NCI-H226 (cell line): Measurements from ENCODE around the gene GSG1.

Experiments
- DNase-seq: peaks from one replicate; pipeline ENCODE4 v3.0.0-alpha.2; 2015

Gene GSG1

DNA sequence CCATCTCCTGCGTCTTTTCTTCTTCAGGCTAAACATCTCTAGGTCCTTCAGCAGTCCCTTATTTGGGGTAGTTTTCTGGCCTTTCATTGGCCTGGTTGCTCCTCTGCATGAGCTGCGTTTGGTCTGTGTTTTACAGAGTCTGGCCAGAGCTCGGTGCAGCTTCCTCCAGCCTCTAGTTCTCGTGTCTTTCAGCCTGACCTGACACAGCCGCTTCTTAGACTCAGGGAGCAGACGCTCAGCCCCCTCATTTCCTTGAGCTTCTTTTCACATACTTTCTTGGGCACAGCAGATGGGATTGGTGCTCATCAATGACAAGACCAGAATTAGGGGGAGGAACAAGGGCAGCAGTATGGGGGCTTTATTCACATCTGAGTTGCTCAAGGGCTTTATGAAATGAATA, 13.6 kb upstream of the GSG1 start:
- no peak for DNase-seq

DNA sequence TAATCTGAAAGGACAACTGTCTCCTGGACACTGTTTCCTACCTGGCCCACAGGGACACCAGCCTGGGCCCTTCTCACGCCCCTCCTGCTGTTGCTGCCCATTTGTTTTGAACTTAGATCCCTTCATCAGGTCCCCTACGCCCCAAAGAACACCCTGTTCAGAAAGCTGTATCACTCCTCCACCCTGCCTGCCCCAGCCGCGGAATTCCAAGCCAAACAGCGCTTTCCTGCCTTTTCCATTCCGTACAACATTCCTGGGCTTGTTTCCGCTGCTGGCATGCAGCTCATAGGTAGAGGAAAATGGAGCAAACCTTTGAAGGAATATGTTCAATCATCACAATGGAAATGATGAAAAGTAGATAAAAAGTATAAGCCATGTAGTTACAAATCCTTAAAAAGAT, 12.8 kb upstream of the GSG1 start:
- DNase-seq, result no peak

DNA sequence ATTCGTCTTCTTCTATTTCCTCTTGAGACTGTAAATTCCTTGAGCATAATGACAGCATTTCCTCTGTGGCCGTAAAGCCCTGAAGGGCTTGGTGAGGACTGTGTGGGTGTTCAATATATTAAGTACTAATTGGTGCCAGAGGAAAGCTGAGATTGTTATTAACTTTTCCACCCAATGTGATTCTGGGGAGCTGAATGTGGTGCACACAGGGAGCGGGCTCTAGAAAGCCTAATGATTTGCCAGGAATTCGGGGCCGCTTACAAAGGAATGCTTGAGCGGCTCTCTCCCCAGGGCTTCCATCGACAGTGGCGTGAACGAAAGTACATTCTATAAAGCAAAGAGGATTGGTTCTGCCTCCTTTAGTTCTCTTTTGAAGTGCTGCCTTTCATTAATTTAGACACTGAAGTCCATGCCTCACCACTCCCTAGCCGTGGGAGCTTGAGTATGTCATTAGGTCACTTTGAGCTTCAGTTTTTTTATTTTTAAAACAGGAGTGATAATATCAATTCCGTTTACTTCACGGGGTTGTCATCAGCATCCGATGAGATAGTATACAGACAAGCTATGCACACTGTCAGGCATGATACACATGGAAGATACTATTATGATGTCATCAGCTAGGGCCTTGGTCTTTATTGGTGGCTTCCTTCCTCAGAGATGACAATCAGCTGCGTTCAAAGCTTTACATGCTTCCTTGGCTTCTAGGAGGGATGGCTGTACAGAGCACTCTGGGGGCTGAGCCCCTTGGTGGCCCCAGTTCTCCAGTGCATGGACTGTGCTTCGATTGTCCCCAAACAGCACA, 11.0 kb upstream of the GSG1 start:
- no peak for DNase-seq

DNA sequence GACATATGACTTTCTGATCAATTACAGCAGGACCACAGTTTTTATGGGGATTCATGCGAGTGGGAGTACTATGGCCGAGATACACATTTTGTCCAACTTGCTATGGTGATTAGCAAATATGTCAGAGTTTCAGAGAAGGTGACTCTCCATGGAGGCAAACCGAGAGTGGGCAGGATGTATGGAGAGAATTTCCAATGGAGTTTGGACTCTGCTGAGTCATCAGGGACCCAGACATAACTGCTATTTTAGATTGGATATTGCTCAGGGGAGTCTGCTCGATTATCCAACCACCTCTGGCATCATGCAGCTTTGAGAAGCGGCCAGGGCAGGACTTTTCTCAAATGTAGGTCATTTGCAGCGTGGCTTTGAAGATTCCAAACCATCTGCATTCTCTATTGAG, 9.5 kb upstream of the GSG1 start:
- no peak for DNase-seq

DNA sequence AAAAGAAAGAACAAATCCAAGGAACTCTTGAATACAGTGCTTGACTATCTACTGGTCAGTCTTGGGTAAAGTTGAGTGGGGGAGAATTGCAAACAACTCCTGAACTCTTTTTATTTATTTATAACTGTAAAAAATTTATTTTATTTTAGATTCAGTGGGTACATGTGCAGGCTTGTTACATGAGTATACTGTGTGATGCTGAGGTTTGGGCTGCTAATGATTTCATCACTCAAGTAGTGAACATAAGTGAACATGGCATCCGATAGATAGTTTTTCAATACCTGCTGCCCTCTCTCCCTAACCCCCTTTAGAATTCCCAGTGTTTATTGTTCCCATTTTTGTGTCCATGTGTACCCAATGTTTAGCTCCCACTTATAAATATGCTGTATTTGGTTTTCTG, 3.2 kb upstream of the GSG1 start:
- no peak for DNase-seq

DNA sequence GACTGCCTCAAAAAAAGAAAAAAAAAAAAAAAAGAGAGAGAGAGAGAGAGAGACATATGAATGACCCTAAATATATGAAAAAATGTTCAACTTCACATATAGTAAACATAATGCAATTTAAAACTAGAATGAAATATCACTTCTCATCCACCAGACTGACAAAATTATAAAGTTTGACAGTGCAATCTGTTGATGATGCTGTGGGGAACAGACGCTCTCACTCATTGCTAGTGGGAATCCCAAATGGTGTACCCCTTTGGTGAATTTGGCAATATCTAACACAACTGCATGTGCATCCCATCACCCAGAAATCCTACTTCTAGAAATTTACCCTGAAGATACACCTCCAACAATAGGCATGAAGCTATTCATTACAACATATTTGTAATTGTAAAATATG, 2.3 kb upstream of the GSG1 start:
- DNase-seq, result no peak

DNA sequence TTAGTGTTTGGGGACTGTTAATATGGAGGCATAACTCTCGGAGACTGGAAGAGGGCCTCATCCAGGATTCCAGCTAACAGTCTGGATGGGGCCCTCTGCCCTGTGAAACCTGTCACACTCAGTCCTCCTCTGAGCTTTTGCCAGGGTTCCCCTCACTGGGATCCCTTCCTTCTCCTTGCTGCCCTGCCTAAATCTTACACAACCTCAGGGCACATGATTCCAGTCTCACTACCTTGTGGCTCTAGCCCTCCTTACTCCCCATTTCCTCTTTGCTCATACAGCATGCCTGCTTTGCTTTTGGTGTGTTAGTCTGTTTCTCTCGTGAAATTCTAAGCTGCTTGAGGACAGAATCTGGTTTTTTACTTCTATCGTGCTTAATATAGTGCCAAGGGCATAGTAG, 942 bp upstream of the GSG1 start:
- no peak for DNase-seq

DNA sequence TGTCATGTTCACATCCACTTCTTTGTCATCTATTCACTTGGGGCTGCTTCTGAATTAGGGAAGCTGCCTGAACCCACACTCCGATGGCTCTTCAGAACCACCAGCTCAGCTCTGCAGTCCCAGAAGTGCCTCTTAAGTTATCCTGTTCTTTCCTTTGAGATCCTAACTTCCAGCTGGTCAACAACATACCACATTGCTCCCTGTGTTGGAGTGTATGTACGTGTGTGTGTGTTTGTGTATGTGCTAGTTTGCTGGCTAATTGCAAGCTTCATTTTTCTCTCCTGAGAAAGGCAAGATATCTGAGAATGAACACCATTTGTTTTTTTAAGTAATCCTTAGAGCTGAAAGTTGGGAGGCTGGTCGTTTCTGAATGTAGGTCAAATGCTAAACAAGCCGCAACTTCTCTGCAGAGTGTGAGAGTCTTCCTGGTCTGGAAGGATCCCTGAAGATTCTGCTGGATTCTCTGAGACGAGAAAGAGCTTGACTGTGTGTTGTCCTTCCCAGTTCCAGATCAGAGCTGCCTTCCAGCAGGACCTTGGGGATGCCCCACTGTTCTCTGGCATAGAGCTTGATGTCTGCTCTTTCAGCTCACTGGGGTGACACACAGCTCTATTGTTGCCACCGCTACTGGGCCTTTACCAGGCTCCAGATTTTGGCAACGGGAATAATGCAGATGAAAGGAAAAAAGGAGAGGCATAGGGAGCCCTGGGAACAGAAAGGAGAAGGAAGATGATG, 839 bp downstream of the GSG1 start:
- DNase-seq, result no peak

DNA sequence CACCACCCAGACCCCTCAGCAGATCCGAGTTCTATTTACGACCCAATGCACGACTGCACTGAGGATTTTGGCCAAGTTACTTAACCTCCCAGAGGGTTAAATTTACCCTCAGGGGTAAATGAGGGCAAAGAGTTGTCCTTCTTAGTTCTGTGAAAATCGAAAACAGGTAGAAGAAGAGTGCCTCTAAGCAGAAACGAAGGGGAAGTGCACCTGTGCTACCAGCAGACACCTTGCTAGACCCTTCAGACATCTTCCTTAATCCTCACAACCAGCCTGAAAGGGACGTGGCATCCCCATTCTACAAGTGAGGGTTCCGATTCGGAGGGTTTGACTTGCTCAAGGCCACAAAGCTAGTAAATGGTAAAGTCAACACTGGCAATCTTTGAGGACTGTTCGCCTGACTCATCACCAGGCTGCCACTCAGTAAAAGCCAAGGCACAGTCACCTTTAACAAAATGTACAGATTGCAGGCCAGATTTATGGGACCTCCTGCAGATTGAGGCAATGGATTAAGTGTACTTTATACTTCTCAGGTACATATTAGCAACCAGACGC, 1.6 kb downstream of the GSG1 start:
- DNase-seq, result no peak

DNA sequence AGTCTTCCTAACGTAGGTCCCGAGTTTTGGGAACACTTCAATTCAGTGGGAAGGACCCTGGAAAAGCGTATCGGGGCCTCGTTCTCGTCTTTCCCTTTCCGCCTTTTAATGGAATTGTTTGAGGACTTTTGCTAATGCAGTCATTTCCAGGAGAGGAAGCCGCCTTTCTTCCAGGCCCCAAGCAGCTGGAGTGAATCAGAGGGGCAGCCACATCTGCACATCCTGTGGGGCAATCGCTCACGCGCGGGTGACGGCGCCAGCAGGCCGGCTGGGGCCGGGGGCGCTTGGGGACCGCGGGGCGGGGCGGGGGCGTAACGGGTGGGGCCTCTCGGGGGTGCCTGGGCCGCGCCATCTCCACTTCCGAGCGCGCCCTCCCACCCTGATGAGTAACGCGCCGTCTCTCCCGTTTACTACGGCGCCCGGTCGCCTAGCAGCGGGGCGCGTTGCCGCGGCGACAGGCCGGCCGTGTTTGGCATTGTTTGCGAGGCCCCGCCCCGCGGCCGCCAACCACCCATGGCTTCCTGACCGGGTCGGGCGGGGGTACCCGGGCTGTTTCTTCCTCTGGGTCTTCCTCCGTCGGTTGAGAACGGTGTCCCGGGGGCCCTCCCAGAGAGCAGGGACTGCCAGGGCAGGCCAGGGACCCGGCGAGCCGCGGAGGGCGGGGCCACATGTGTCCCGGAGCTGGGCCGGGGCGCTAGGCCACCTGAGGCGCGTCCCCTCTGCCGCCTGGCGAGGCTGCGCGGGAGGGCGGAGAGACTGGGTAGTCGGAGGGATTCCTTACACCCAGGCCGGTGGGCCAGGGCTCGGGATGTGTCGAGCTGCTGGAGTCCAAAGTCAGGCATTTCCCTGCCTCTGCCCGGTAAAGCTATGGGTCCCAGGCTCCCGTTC, 2.3 kb downstream of the GSG1 start:
- DNase-seq, result peak; percentile 82

DNA sequence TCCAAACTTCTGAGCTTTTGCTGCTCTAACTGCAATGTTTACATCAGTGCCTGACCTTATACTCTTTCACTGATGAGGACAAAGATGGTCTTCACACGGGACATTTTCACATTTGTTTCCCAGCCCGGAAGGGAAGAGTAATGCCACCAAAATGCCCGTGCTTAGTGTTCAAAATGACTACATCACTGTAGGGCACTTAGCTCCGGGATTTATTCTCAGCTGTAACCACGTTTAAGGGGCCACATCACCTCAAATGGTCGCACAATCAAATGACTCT, 2.9 kb downstream of the GSG1 start:
- no peak for DNase-seq

DNA sequence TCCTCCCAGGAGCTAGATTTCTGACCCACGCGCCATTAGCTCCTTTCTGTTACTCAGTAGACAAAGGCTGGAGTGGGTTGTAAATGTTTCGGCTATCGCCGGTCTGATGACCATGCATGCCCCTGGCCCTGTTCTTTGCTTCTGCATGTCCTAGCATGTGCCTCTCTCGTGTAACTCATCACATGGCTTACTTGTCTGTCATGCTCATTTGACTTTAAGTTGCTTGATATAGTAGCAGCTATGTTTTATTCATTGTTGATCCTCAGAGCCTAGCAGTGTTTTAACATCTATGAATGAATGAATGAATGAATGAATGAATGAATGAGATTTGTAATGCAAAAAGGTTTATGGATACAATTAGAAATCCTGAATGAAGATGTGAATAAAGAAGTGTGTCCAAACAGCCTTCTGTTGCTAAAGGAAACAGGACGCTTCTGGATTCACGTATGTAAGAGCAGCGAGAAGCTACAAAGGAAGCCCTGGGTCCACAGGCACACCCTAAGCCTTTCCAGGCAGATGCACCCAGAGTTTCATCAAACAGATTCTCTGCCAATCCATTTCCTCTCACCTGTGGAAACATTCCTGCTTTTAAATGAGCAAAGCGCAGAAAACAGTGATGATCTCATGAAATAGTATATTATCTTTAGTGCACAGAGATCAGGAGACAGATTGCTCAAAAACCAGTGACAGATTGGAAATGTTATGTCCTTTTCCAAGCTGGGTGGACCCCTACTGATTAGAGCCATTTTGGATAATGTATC, 3.4 kb downstream of the GSG1 start:
- no peak for DNase-seq

DNA sequence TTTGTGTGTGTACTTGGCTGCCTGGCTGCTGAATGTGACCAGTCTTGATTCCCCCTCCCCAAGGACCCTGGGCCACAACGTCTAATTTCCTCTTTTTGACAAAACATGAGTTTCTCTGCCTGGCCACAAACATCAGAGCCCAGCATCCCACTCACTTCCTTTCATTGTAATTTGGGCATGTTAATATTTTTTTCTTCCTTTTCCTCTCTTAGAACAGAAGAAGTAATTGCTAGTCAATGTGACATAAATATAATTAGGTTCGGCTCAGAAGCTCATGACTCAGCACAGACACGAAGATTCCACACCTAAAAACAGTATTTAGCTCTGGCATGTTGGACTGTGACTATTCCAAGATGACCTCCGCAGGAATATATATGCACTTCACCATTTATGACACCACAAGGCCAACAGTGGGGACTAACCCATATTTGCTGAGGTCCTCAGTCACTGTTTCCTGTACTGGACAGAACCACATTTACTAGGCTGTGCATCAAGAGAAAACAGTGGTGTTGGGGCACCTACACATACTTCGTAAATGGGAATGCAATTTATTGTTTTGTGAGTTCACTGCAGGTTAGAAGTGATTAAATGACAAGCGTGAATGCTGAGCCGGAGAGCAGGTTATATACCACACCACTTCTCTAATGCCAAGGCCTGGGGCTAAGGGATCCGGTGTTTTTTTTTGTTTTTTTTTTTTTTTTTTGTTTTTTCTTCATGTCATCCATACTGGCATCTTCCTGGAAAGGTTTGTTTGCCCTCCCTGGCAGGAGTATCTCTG, 4.2 kb downstream of the GSG1 start:
- no peak for DNase-seq

DNA sequence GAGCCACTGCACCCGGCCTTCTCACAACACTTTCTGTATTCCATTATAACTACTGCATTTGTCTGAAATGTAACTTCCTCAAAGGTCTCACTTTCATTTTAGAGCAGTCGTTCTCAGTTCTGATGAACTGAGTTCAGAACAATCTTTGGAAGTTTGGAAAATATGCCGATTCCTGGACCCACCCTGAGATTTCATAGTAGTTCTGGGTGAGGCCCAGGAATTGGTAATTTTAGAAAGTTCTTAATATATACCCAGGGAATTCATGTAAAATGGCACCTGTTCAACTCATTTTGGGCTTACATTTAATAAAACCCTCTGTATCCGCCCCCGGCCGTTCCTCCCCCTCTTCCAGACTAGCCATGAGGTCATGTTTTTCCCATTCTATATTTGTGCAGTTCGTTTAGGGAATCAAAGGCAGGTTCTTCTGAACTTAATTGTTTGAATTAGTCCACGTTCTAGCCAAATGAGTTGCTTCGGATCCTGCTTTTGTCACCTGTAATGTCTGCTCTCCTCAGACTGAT, 5.9 kb downstream of the GSG1 start:
- no peak for DNase-seq

DNA sequence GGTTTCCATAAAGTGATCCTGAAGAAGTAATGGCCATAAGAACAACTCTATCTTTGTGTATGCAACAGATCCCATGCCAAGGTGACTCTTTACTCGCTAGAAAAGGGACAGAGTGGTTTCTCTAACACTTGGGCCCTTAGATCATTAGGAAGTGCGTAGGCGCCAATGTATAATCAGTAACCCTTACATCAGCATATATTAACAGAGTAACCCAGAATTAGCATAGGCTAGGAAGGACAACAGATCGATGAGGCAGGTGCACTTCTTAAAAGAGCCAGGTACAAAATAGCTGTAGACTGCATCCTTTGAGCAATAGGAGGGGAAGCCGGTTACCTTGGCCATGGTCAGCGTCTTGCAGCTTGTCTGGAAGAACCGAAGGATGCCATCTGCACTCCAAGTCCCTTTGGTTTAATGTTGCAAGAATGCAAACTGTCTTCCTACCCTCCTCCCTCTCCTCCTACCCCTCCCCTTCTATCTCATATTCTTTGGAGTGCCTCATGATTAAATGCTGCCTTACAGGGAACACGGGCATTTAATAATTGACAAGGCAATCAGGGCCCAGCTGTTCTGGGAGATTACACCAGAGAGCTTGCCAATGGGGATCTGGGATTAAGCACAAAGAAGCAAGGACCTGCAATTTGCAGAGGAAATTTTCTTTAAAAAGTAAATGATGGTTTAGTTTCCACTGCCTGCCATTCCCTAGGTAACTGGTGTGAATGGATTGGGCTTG, 8.0 kb downstream of the GSG1 start:
- no peak for DNase-seq

DNA sequence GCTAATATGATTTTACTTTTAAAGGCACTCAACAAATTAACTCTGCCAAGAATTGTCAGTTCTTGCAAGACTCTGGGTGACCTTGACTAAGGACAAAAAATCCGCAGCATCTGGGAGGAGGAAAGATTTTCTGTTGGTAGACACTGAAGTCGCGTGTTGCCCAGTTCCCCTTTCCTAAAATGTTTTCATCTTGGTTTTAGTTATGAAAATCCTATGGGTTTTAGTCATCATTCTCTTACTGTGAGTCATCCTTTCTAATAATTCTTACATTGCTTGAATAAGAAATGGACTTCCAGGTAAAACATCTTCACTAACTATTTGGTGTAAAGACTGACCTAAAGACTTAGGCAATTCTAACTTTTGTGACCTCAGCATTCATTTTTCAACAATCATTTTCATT, 9.1 kb downstream of the GSG1 start:
- peak; percentile 75 for DNase-seq

DNA sequence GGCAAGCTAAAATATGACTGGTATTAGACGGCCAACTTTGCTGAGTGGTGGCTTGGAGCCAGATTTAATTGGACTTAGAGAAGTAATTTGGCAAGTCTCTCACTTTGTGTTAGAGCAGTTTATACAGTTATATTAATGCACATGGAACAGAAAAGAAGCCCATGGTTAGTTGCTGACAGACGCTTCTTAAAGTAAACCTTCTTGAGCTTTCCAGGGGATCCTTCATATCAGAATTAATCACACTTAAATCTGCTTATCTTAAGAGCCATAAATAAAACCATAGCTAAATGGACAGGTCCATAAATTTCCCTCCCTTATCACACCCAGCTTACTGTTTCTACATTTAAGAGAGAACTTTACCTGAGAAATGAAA, 9.6 kb downstream of the GSG1 start:
- peak; percentile 35 for DNase-seq

DNA sequence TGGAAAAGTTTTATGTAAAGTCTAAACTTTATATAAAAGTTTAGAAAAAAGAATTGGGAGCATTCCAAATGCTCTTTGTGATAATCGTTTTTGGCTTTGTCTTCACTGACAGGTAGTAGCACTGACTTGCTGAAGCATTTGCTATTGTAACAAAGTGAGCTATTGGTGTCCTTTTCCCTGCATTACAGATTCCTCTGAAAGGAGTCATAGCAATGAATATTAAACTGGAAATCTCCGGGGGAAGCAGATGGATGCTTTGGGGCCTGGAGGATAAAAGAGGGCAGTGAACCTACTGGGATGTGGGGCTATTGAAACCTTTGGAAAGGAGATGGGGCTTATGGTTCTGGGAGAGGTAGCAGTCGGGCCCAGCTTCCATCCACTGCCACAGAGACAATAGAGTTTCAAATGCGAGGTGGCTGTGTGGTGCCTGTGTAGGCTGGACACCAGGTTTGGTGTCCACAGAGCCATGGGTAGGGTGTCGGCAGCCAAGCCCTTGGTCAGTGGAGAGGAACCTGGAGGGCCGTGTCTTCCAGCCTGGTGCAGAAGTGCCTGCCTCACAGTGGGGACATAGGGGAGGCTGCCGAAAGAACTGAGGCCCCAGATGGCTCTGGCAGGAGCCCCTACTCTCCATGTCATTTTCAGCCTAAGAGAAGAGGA, 10.1 kb downstream of the GSG1 start:
- peak; percentile 45 for DNase-seq

DNA sequence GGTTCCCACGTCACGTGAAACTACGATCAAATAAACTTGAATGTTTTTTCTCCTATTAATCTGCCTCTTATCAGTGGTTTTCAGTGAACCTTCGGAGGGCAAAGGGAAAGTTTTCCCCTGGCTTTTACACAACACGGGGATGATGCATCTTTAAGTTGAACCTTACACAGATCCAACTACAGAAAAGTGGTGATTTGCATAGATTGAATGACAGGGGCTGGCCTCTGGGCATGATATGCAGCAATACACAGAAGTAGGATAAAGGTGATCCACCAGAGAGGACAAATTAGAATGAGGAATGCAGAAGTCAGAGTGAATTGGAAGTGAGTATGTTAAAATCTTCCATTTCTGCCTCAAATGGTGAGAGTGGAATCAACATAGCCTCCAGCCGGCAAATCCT, 11.6 kb downstream of the GSG1 start:
- no peak for DNase-seq

DNA sequence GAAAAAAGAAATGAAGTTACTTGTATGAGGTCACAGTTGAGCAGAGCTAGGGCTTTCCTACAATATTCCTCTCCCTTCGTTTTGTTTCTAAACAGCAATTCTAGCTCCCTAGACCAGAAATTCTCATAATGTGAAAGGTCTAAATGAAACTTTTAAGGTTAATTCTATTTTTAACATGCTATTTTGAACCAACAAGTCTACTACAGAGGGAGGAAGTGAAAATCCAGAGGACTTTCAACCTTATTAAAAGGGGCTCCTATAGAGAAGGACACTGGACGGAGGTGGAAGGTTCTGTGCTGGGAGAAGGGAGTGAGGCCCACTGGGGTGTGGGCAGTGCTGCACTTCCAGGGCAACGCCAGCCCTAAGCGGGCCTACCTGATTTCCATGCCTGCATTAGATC, 13.4 kb downstream of the GSG1 start:
- DNase-seq, result no peak

DNA sequence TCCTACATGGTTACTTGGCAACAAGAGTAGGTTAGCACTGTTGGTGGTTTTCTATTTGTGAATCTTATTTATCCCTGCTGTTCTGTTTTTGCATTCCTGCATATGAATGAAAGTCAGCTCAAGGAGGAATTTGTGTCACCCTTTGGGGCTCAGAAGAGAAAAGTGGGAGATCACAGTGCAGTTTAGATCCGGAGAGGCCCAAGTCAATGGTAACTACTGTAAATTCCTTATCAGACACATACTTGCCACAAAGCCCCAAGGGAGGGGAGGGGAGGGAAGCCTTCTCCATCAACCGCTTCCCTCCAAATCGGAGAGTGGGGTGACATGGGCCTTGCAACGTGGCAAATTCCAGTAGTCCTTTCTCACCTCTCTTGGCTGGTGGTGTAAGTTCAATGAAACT, 15.0 kb downstream of the GSG1 start:
- DNase-seq, result no peak
